GM19043 (cell line): ENCODE measurements around the gene SEC61G.

ENCODE experiments used
- ATAC-seq: cut with Tn5 transposase; IDR thresholded peaks from one replicate; pipeline ENCODE4 v1.9.1; 2021; ENCODE audit warnings: low read depth; ENCODE audit not compliant: unreplicated experiment

SEC61G gene

GRCh38 chr7:54758702-54759592 lies at the start of gene SEC61G:
Gene SEC61G (minus strand): TSS chr7:54759211. CDS start chr7:54757588, 1,623 bp downstream.
- peak; percentile 97 for ATAC-seq

DNA sequence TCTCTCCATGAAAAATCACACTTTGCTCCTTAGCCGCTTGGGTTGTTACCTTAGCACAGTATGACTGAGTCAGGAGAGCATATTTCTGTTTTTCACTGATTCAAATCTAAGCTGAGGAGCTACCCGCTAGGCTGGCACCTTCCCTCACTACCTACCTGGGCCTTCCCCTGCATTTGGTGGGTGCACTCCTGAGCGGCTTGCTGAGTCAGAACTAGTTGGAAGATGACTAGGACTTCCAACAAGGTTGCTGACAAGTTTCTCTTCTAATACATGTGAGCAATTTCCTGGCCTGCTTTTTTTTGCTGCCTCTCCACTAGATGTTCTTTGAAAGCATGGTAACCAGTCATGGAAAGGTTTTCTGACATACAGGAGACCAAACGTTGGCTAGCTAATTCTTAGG lies 43.8 kb upstream of the SEC61G start:
- no peak for ATAC-seq

GRCh38 chr7:54802114-54802513 lies 43.1 kb upstream of the SEC61G start:
- ATAC-seq: no peak

- no peak for ATAC-seq
Measured at GRCh38 chr7:54799792-54800191, 40.8 kb upstream of the SEC61G start.

GRCh38 chr7:54798530-54798929 lies 39.5 kb upstream of the SEC61G start:
- ATAC-seq: no peak

GRCh38 chr7:54796853-54797252 lies 37.8 kb upstream of the SEC61G start:
- no peak for ATAC-seq

DNA sequence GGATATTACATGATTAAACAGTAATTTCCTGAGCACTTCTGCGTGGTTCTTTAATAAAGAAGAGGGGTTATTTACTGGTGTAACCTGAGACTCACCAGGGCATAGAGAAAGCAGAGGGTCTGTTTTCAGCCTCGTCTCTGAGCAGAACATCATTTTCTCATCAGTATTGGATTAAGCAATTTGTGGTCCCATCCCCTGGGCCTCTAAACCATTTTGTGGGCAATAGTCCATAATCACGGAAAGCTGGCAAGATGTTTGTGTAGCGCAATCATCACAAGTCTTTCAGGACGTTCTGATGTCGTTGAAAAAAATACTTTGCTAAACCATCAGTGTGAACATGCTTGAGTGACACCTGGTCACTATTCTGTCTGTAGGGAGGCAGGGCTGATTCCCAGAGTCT lies 37.1 kb upstream of the SEC61G start:
- ATAC-seq: no peak

- ATAC-seq: no peak
Measured at GRCh38 chr7:54792383-54792782, 33.4 kb upstream of the SEC61G start.

DNA sequence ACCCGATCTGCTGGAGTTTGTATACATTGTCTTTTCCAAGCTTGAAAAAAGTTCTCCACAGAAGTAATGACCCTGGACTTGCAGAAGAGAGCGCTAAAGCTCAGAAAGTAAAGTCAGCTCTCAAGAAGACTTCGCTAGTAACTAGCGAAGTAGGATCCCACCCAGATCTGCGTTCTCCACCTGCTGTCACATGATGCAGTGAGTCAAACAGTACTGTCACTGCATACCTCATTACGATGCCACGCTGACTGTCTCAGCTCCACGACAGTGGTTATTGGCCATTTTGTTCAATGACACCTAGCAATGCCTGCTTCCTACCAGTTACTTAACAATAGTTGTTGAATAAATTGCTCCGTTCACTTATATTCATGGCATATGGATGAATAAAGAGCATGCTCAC lies 29.7 kb upstream of the SEC61G start:
- no peak for ATAC-seq

DNA sequence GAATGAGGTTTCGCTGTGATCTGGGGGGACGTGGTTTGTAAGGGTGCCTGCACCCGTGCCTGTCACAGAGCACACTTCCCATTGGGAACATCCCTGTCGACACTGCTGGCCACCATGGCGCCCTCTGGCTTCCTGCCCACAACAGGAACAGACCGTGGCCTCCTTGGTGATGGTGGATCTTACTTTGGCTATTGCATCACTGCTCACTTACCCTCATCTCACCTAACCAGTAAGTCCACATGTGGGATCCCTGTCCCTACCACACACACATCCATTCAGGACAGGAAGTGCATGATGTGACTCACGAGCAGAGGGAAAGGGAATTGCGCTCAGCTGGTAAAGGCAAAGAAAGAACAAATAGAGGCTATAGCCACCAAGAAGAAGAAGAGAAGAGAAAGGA lies 26.2 kb upstream of the SEC61G start:
- no peak for ATAC-seq

DNA sequence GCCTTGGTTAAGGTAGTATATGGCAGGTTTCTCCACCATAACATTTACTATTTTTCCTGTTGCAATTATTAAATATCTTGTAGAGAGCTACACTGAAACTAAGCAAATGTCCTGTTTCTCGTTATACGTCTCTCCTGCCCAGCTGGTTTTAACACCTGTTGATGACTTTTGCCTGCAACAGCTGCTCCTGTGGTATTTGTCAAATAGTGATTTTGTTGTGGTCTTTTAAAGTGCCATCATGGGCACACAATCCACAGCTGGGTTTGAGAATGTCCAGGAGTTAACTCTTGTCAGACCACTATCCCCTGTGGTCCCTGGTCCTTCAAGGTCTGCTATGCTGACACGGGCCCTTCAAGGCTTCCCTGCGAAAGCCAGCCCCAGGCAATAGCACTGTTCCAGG lies 24.9 kb upstream of the SEC61G start:
- no peak for ATAC-seq

DNA sequence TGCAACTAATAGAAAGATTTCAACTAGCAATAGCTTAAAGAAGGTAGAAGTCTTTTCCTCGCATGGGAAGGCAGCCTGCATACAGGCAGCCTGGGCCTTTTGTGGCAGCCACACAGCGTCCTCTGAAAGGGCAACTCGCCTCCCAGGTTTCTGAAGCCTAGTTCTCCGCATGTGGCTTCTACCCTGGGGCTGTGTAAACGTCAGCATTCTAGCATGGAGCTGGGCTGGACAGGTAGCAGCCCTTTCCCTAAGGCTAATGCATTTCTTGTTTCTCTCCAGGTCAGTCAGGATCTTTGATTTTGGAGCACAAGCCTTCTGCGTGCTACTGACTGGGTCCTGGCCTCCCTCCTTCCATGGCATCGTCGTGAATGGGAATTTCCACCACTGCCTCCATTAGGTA lies 23.8 kb upstream of the SEC61G start:
- ATAC-seq: no peak

DNA sequence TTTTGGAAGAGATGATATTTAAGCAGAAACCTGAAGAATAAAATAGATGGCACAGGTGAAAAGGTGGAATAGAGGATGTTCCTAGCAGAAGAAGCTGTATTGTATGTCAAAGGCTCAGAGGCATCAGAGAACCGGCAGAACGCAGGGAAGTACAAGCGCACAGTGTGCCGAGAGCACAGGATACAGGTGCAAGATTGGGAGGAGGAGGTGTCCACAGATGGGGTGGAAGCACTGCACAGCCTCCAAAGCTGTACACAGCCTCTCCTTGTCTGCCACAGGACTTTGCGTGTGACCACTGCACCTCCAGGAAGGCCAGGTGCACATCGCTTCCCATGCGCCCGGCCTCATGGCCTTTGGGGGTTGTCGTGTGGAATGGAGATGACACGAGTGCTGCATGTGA lies 23.3 kb upstream of the SEC61G start:
- ATAC-seq: no peak

GRCh38 chr7:54781134-54781920 lies 22.3 kb upstream of the SEC61G start:
- ATAC-seq: no peak

- ATAC-seq: no peak
Measured at GRCh38 chr7:54780490-54780889, 21.5 kb upstream of the SEC61G start.

GRCh38 chr7:54778696-54779540 lies 19.9 kb upstream of the SEC61G start:
- ATAC-seq: no peak

DNA sequence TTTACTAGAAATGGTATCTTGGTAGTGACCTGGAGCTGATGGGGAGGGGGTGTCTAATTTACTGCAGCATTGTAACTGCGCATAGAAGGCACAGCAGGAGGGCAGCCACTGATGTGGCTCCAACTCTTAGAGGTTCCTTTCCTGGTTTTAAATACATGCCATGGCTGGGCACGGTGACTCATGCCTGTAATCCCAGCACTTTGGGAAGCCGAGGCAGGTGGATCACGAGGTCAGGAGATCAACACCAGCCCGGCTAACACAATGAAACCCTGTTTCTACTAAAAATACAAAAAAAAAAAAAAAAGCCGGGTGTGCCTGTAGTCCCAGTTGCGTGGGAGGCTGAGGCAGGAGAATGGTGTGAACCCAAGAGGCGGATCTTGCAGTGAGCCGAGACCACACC lies 19.2 kb upstream of the SEC61G start:
- ATAC-seq: no peak

DNA sequence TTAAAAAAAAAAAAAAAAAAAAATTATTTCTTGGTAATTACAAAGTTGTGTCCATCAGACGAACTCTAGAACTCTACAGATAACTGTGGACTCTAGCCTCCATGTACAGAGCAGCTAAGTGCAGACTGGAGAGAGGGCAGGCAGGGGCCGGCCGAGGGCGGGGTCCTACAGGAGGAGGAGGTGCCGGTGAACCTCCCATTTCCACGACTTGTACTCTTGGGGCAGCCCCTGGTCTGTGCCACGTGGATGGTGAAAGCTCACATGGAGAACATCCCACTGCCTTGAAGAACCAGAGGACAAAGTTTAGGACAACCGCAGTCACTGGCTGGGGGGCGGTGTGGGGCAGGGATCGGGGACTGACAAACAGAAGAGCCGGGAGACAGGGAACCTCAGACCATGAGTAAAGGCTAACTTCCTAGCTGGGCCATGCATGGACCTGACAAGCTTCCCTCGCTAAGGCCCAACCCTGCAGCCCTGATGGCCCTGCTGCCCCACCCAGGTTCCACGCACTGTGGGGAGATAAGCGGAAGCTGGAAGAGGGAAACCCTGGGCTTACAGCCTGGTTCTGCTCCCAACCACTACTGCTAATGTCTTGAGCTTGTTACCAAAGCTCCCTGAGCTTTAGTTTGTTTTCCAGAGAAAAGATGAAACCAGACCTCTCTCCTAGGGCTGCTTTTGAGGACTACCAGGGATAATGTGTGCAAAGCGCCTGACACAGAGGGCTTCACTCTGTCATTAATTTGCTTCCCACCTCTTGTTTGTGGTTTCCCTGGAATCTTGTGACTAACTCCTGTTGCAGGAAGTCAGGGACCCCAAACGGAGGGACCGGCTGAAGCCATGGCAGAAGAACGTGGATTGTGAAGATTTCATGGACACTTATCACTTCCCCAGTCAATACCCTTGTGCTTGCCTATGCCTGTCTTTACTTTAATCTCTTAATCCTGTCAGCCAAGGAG lies 16.1 kb upstream of the SEC61G start:
- no peak for ATAC-seq

- peak; percentile 85 for ATAC-seq
Measured at GRCh38 chr7:54773472-54774399, 14.7 kb upstream of the SEC61G start.
